Measurements from ENCODE around the gene TUBA1C. TPM values are rescaled to one million over a fixed set of nuclear protein-coding genes. Genes with fewer than 3 reads are reported as not detected.

Gene TUBA1C
- total RNA-seq, 1 donor from 2014 or later, result 129 TPM

GRCh38 chr12:49296836-49297694 lies 32.2 kb downstream of the TUBA1C start:
- Mint-ChIP-seq H3K27ac (ENCODE audit: unreplicated experiment) (no peak overlapping the region), H3K9me3 (ENCODE audit: unreplicated experiment) (no peaks in the 10 kb centered on the region), H3K4me3 (ENCODE audit: unreplicated experiment) (no peak overlapping the region), H3K27me3 (ENCODE audit: unreplicated experiment) (peaks cover 30% of the 10 kb centered on the region), H3K4me1 (ENCODE audit: unreplicated experiment) (peaks cover 4% of the 10 kb centered on the region), H3K36me3 (ENCODE audit: low read depth, unreplicated experiment) (no peaks in the 10 kb centered on the region)
- TF ChIP-seq, protein P1, sequence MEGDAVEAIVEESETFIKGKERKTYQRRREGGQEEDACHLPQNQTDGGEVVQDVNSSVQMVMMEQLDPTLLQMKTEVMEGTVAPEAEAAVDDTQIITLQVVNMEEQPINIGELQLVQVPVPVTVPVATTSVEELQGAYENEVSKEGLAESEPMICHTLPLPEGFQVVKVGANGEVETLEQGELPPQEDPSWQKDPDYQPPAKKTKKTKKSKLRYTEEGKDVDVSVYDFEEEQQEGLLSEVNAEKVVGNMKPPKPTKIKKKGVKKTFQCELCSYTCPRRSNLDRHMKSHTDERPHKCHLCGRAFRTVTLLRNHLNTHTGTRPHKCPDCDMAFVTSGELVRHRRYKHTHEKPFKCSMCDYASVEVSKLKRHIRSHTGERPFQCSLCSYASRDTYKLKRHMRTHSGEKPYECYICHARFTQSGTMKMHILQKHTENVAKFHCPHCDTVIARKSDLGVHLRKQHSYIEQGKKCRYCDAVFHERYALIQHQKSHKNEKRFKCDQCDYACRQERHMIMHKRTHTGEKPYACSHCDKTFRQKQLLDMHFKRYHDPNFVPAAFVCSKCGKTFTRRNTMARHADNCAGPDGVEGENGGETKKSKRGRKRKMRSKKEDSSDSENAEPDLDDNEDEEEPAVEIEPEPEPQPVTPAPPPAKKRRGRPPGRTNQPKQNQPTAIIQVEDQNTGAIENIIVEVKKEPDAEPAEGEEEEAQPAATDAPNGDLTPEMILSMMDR (IDR thresholded peaks at IDR 0.05; ENCODE audit: unreplicated experiment), result peak; percentile 17
- no peak for DNase-seq (ENCODE audit: low spot score)

DNA sequence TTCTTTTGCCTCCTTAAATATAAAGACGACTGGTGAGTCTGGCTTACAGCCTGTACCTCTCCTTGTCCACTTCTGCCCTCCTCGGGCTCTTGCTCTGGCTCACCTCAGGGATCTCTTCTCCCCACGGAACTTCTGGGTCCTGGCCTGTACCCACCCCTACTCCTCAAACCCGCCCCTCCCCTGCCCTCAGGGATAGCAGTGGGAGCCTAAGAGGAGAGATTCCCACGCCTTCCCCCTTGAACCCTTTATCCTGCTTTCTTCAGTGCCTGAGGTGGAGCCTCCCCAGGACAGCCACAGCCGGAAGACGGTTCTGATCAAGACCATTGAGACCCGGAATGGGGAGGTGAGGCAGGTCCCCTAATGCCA lies 32.8 kb downstream of the TUBA1C start:
- H3K4me3 Mint-ChIP-seq (ENCODE audit: unreplicated experiment), result no peak overlapping the region
- H3K27ac Mint-ChIP-seq (ENCODE audit: unreplicated experiment), result no peak overlapping the region
- no peak for DNase-seq (ENCODE audit: low spot score)
- peaks cover 4% of the 10 kb centered on the region for H3K4me1 Mint-ChIP-seq (ENCODE audit: unreplicated experiment)
- H3K36me3 Mint-ChIP-seq (ENCODE audit: low read depth, unreplicated experiment), result no peaks in the 10 kb centered on the region
- peaks cover 28% of the 10 kb centered on the region for H3K27me3 Mint-ChIP-seq (ENCODE audit: unreplicated experiment)
- H3K9me3 Mint-ChIP-seq (ENCODE audit: unreplicated experiment), result no peaks in the 10 kb centered on the region
- TF ChIP-seq, protein P1 (IDR thresholded peaks at IDR 0.05; ENCODE audit: unreplicated experiment), result no peak

DNA sequence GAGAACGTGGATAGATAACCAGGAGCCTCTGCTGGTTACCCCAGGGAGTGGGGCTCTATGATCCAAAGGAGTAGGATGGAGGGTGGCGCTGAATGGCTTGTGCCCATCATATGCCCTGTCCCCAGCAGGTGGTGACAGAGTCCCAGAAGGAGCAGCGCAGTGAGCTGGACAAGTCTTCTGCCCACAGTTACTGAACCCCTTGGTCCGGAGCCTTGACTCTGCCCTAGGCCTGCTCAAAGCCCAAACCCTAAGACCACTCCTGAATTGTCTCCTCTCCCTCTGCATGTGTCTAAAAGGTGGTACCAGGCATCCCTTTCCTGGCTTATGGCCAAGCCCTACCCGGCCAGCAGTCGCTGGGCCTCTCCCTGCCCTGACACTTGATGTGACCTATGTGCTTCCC lies 33.3 kb downstream of the TUBA1C start:
- no peak for DNase-seq (ENCODE audit: low spot score)
- H3K4me1 Mint-ChIP-seq (ENCODE audit: unreplicated experiment), result peaks cover 4% of the 10 kb centered on the region
- no peak overlapping the region for H3K27ac Mint-ChIP-seq (ENCODE audit: unreplicated experiment)
- H3K4me3 Mint-ChIP-seq (ENCODE audit: unreplicated experiment), result no peak overlapping the region
- H3K9me3 Mint-ChIP-seq (ENCODE audit: unreplicated experiment), result no peaks in the 10 kb centered on the region
- H3K36me3 Mint-ChIP-seq (ENCODE audit: low read depth, unreplicated experiment), result no peaks in the 10 kb centered on the region
- TF ChIP-seq, protein P1 (IDR thresholded peaks at IDR 0.05; ENCODE audit: unreplicated experiment), result no peak
- H3K27me3 Mint-ChIP-seq (ENCODE audit: unreplicated experiment), result peaks cover 26% of the 10 kb centered on the region

- no peak for DNase-seq (ENCODE audit: low spot score)
- H3K27ac Mint-ChIP-seq (ENCODE audit: unreplicated experiment), result no peak overlapping the region
- no peaks in the 10 kb centered on the region for H3K4me1 Mint-ChIP-seq (ENCODE audit: unreplicated experiment)
- TF ChIP-seq, protein P1 (IDR thresholded peaks at IDR 0.05; ENCODE audit: unreplicated experiment), result no peak
- H3K27me3 Mint-ChIP-seq (ENCODE audit: unreplicated experiment), result peaks cover 11% of the 10 kb centered on the region
- no peaks in the 10 kb centered on the region for H3K36me3 Mint-ChIP-seq (ENCODE audit: low read depth, unreplicated experiment)
- no peaks in the 10 kb centered on the region for H3K9me3 Mint-ChIP-seq (ENCODE audit: unreplicated experiment)
- H3K4me3 Mint-ChIP-seq (ENCODE audit: unreplicated experiment), result no peak overlapping the region
Measured at GRCh38 chr12:49301760-49302159, 36.9 kb downstream of the TUBA1C start.

- no peak overlapping the region for H3K4me3 Mint-ChIP-seq (ENCODE audit: unreplicated experiment)
- no peaks in the 10 kb centered on the region for H3K36me3 Mint-ChIP-seq (ENCODE audit: low read depth, unreplicated experiment)
Measured at GRCh38 chr12:49304161-49304560, 39.3 kb downstream of the TUBA1C start.

More at GRCh38 chr12:49304161-49304560, 39.3 kb downstream of the TUBA1C start:
- TF ChIP-seq, protein P1 (IDR thresholded peaks at IDR 0.05; ENCODE audit: unreplicated experiment), result no peak
- H3K27me3 Mint-ChIP-seq (ENCODE audit: unreplicated experiment), result peaks cover 3% of the 10 kb centered on the region
- H3K27ac Mint-ChIP-seq (ENCODE audit: unreplicated experiment), result no peak overlapping the region
- no peaks in the 10 kb centered on the region for H3K4me1 Mint-ChIP-seq (ENCODE audit: unreplicated experiment)
- no peaks in the 10 kb centered on the region for H3K9me3 Mint-ChIP-seq (ENCODE audit: unreplicated experiment)
- no peak for DNase-seq (ENCODE audit: low spot score)

All from endothelial cell (in vitro differentiated cells).